ENCODE data around the gene SPSB1.

DNA sequence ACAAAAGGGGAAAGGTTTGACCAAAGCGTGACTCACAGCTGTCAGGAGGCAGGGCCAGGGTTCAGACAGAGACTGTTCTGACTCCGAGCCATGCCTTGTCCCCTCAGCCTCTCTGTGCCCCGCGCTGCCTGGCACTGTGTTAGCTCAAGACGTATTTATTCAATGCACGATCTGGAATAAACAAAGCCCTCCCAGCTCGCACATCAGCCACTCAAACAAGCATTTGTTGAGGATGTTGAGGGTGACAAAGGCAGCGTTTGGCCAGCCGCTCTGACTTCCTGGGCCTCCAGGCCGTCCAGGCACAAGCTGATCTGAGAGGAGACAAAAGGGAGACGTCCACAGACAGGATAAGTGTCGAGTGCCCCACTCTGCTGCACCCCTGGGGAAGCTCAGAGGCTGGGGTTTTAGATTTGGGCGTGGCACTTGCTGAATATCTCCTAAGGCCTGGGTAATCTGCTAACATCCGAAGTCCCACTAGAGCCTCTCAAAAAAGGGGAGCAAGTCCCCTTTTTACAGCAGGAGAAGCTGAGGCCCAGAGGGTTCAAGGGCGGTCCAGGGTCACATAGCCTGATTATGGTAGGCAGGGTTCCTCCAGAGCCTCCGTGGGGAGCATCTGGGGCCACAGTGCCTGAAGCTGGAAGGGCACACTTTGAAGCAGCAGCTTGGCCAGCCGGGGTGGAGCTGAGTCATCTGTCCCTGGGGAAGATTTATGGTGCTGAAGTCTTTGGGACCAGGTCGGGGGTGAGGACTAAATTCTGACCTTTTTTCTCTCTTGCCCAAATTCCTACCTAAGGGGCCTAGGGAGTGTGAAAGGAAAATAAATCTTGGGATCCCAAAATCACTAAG is 95.9 kb downstream of the SPSB1 start:
- TF ChIP-seq, protein P1, sequence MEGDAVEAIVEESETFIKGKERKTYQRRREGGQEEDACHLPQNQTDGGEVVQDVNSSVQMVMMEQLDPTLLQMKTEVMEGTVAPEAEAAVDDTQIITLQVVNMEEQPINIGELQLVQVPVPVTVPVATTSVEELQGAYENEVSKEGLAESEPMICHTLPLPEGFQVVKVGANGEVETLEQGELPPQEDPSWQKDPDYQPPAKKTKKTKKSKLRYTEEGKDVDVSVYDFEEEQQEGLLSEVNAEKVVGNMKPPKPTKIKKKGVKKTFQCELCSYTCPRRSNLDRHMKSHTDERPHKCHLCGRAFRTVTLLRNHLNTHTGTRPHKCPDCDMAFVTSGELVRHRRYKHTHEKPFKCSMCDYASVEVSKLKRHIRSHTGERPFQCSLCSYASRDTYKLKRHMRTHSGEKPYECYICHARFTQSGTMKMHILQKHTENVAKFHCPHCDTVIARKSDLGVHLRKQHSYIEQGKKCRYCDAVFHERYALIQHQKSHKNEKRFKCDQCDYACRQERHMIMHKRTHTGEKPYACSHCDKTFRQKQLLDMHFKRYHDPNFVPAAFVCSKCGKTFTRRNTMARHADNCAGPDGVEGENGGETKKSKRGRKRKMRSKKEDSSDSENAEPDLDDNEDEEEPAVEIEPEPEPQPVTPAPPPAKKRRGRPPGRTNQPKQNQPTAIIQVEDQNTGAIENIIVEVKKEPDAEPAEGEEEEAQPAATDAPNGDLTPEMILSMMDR (IDR thresholded peaks at IDR 0.05 in 8 of 11, conservative IDR thresholded peaks at IDR 0.05 in 3 of 11), result no peak
- TF ChIP-seq POLR2AphosphoS5 (IDR thresholded peaks at IDR 0.05), result no peak

Data from spleen (tissue), 7 donors.